ENCODE results near the gene NEDD9.
A peak's percentile ranks its signal among the peaks of the same experiment; 100 is the strongest.

The NEDD9 gene

DNA sequence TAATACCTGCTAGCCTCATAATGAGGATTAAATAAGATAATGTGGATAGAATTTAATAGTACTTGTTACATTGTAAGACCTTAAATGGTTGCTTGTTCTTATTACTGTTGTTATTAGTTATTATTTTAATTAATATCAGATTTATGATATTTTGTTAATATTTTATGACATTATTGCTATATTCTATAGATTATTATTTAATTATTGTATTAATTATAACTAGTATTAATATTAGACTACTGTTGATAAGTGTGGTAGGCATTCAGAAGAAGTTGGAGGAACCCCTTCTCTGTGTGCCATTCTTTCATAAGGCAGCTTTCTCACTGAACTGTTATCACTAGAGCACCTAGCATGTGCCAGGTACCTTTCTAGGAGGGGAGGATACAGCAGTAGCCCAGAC lies 2.6 kb upstream of the NEDD9 start:
- H3K36me3 ChIP-seq (ENCODE audit: insufficient read depth, low read length): no peaks in the 10 kb centered on the region
- TF ChIP-seq EZH2 (IDR thresholded peaks at IDR 0.05; ENCODE audit: borderline replicate concordance, low read length): no peak
- TF ChIP-seq, protein P1, sequence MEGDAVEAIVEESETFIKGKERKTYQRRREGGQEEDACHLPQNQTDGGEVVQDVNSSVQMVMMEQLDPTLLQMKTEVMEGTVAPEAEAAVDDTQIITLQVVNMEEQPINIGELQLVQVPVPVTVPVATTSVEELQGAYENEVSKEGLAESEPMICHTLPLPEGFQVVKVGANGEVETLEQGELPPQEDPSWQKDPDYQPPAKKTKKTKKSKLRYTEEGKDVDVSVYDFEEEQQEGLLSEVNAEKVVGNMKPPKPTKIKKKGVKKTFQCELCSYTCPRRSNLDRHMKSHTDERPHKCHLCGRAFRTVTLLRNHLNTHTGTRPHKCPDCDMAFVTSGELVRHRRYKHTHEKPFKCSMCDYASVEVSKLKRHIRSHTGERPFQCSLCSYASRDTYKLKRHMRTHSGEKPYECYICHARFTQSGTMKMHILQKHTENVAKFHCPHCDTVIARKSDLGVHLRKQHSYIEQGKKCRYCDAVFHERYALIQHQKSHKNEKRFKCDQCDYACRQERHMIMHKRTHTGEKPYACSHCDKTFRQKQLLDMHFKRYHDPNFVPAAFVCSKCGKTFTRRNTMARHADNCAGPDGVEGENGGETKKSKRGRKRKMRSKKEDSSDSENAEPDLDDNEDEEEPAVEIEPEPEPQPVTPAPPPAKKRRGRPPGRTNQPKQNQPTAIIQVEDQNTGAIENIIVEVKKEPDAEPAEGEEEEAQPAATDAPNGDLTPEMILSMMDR (IDR thresholded peaks at IDR 0.05; ENCODE audit: low read length): no peak
- H3K27me3 ChIP-seq (ENCODE audit: insufficient read depth, low read length): no peaks in the 10 kb centered on the region

DNA sequence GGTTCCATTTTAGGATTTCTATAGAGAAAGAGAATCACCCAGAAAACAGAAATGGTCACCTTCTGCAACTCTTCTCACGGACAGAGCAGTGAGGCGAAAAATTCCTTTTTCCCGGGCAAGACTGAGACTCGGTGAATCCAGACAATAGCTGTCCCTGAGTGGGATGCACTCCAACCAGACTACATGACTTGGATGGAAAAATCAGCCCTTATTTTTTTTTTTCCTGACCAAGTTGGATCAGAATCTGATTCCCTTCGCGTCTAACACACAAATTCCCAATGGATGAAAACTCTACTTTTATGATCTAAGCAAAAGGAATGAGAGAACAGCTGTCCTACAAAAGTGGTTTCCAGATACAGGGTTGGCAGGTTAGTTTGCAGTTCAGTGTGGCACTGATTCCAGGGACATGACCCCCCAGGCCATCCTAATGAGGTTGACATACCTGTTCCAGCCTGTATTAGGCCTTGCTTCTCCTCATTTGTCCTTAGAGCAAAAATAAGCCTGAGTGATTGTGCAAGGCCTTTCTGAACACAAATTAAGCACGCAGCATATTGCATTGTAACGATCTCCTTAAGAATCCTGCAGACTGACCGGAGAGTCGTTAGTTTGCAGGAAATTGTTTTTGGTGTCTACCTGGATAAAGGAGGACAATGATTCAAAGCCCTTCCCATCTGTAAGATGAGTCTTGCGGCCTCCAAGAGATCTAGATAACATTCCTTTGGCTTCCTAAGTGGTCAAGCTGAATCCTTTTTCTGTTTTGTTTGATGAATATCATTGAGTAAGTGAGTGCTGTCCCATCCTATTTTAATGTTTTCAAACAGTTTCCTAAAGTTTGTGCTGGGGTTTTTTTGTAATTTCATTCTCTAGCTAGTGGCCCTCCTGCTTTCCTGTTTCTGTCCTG lies 1.5 kb upstream of the NEDD9 start:
- TF ChIP-seq, protein P1 (IDR thresholded peaks at IDR 0.05; ENCODE audit: low read length): no peak
- no peak for TF ChIP-seq EZH2 (IDR thresholded peaks at IDR 0.05; ENCODE audit: borderline replicate concordance, low read length)
- H3K9ac ChIP-seq (ENCODE audit: low read length): peak overlapping the region; percentile 64; the same call in 1 of the 2 replicates
- H4K20me1 ChIP-seq (ENCODE audit: insufficient read depth, low read length): no peaks in the 10 kb centered on the region
- H3F3A ChIP-seq (ENCODE audit: insufficient read depth, low read length): no peaks in the 10 kb centered on the region
- no peaks in the 10 kb centered on the region for H3K36me3 ChIP-seq (ENCODE audit: insufficient read depth, low read length)
- no peaks in the 10 kb centered on the region for H3K9me2 ChIP-seq (ENCODE audit: low read depth, low read length)
- H3K79me2 ChIP-seq (ENCODE audit: insufficient read depth, low read length): no peaks in the 10 kb centered on the region
- H3K27me3 ChIP-seq (ENCODE audit: insufficient read depth, low read length): no peaks in the 10 kb centered on the region
- H3K9me3 ChIP-seq (ENCODE audit: low read length): no peaks in the 10 kb centered on the region
- H3K4me3 ChIP-seq (ENCODE audit: low read depth, low read length, poor library complexity, severe bottlenecking): peak overlapping the region; percentile 64
- H3K4me1 ChIP-seq (ENCODE audit: insufficient read depth, low read length, severe bottlenecking): peaks cover 22% of the 10 kb centered on the region
- no peak overlapping the region for H2AFZ ChIP-seq (ENCODE audit: low read length)
- peak overlapping the region; percentile 97 for H3K4me2 ChIP-seq (ENCODE audit: low read length)
- H3K27ac ChIP-seq (ENCODE audit: low read depth, low read length, poor library complexity, severe bottlenecking): no peak overlapping the region

More for the DNA sequence above, 2.6 kb upstream of the NEDD9 start:
- no peak overlapping the region for H3K4me2 ChIP-seq (ENCODE audit: low read length)
- H3K9me2 ChIP-seq (ENCODE audit: low read depth, low read length): no peaks in the 10 kb centered on the region
- no peaks in the 10 kb centered on the region for H3K79me2 ChIP-seq (ENCODE audit: insufficient read depth, low read length)
- H3K4me1 ChIP-seq (ENCODE audit: insufficient read depth, low read length, severe bottlenecking): peaks cover 22% of the 10 kb centered on the region
- H4K20me1 ChIP-seq (ENCODE audit: insufficient read depth, low read length): no peaks in the 10 kb centered on the region
- H2AFZ ChIP-seq (ENCODE audit: low read length): no peak overlapping the region
- no peak overlapping the region for H3K4me3 ChIP-seq (ENCODE audit: low read depth, low read length, poor library complexity, severe bottlenecking)
- H3K27ac ChIP-seq (ENCODE audit: low read depth, low read length, poor library complexity, severe bottlenecking): no peak overlapping the region
- no peaks in the 10 kb centered on the region for H3K9me3 ChIP-seq (ENCODE audit: low read length)
- H3F3A ChIP-seq (ENCODE audit: insufficient read depth, low read length): no peaks in the 10 kb centered on the region
- H3K9ac ChIP-seq (ENCODE audit: low read length): no peak overlapping the region

DNA sequence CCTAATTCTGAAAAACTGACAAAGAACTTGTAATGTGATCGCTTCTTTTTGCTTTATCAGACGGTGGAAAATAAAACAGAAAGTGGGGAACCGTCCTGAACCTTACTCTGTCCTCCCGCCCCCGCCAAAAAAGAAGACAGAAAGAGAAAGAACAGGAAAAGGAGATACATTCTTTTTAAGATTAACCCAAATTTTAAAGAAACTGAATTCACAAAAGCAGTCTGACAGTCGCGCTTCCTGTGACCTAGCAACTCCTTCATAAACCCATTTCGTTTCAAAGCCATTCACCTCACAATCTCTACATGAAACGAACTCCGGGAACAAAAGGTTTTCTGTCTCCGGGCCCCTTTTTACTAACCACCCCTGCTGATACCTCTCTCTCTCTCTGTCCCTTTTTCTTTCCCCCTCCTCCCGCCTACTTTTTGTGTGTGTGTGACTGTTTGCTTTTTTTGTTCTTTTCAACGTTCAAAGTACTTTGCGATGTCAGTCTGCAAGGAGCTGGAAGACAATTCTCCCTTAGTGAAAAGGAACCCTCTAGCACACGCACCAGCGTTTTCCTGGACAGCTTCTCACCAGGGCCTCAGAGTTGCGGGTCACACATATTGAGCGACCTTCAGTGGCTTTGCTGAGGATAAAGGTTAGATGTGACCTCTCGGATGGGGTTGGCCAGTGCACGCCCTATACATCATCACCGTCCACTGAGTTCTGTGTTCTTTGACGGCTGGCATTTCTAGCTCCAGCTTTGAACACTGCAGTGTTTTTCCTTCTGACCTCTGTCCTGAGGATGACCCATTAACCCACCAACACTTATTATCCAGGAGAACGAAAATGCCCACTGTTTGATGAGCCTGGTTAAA lies 530 bp upstream of the NEDD9 start:
- H3K9me2 ChIP-seq (ENCODE audit: low read depth, low read length): no peaks in the 10 kb centered on the region
- peak overlapping the region; percentile 97 for H3K4me2 ChIP-seq (ENCODE audit: low read length)
- peak overlapping the region; percentile 81 for H2AFZ ChIP-seq (ENCODE audit: low read length)
- no peaks in the 10 kb centered on the region for H3K79me2 ChIP-seq (ENCODE audit: insufficient read depth, low read length)
- peak overlapping the region; percentile 64 for H3K4me3 ChIP-seq (ENCODE audit: low read depth, low read length, poor library complexity, severe bottlenecking)
- no peaks in the 10 kb centered on the region for H4K20me1 ChIP-seq (ENCODE audit: insufficient read depth, low read length)
- no peaks in the 10 kb centered on the region for H3K27me3 ChIP-seq (ENCODE audit: insufficient read depth, low read length)
- TF ChIP-seq, protein P1 (IDR thresholded peaks at IDR 0.05; ENCODE audit: low read length): no peak
- no peak for TF ChIP-seq EZH2 (IDR thresholded peaks at IDR 0.05; ENCODE audit: borderline replicate concordance, low read length)
- H3K9me3 ChIP-seq (ENCODE audit: low read length): no peaks in the 10 kb centered on the region
- no peaks in the 10 kb centered on the region for H3F3A ChIP-seq (ENCODE audit: insufficient read depth, low read length)
- H3K9ac ChIP-seq (ENCODE audit: low read length): peak overlapping the region; percentile 64
- peaks cover 22% of the 10 kb centered on the region for H3K4me1 ChIP-seq (ENCODE audit: insufficient read depth, low read length, severe bottlenecking)
- no peaks in the 10 kb centered on the region for H3K36me3 ChIP-seq (ENCODE audit: insufficient read depth, low read length)
- peak overlapping the region; percentile 26 for H3K27ac ChIP-seq (ENCODE audit: low read depth, low read length, poor library complexity, severe bottlenecking)

All from OCI-LY1 (cell line).